ENCODE results near the gene P2RY1. TPM values are rescaled to one million over a fixed set of nuclear protein-coding genes. Genes with fewer than 3 reads are reported as not detected.

P2RY1 gene
- total RNA-seq, 1 experiment from 2014 or later: 6.3 TPM

- Histone ChIP-seq H3K9ac (ENCODE audit: extremely low read depth, insufficient read length, low read length) (no peak overlapping the region), H3K23me2 (ENCODE audit: insufficient read length, low read depth, low read length, poor library complexity, severe bottlenecking) (no peaks in the 10 kb centered on the region), H3K27me3 (ENCODE audit: insufficient read depth, low read length) (no peaks in the 10 kb centered on the region), H2BK20ac (ENCODE audit: low read depth, low read length, poor library complexity, severe bottlenecking) (no peak overlapping the region), H3K56ac (ENCODE audit: insufficient read length, low read depth, low read length) (no peak overlapping the region), H2BK15ac (ENCODE audit: low read depth, low read length) (no peak overlapping the region), H2BK120ac (ENCODE audit: low read depth, low read length, poor library complexity, severe bottlenecking) (no peak overlapping the region), H4K8ac (replicated peaks; ENCODE audit: insufficient read length, low read depth, low read length) (no peak overlapping the region), H4K91ac (ENCODE audit: insufficient read length, low read depth, low read length) (no peak overlapping the region), H2AFZ (ENCODE audit: low read length) (no peak overlapping the region), H2AK5ac (ENCODE audit: insufficient read length, low read length) (no peak overlapping the region), H4K5ac (ENCODE audit: insufficient read length, low read depth, low read length) (no peak overlapping the region), H3K18ac (ENCODE audit: insufficient read length, low read depth, low read length) (no peak overlapping the region), H3K23ac (ENCODE audit: insufficient read length, low read depth, low read length) (no peak overlapping the region), H3K79me2 (ENCODE audit: insufficient read depth, low read length) (no peaks in the 10 kb centered on the region), H3K4me1 (ENCODE audit: insufficient read depth, low read length) (no peaks in the 10 kb centered on the region), H3K27ac (ENCODE audit: insufficient read length, low read depth, low read length) (no peak overlapping the region), H2BK12ac (ENCODE audit: insufficient read length, low read depth, low read length) (no peak overlapping the region), H3T11ph (ENCODE audit: low read length) (no peak overlapping the region), H4K20me1 (ENCODE audit: control insufficient read depth, insufficient read depth, insufficient read length) (no peaks in the 10 kb centered on the region), H2BK5ac (ENCODE audit: insufficient read length, low read length) (no peak overlapping the region), H3K9me3 (ENCODE audit: control insufficient read depth, low read depth, low read length) (no peaks in the 10 kb centered on the region), H3K14ac (ENCODE audit: insufficient read depth, low read length) (no peak overlapping the region), H3K79me1 (ENCODE audit: insufficient read depth, low read depth, low read length, poor library complexity, severe bottlenecking) (no peaks in the 10 kb centered on the region), H3K4me2 (ENCODE audit: insufficient read depth, insufficient read length, low read length) (no peak overlapping the region), H3K4ac (ENCODE audit: low read depth, low read length) (no peak overlapping the region)
- H3K4me3 Mint-ChIP-seq: no peak overlapping the region
- no peak for DNase-seq
- WGBS (ENCODE audit: extremely low coverage, insufficient read length, low lambda C conversion rate): no CpG with 5 or more reads among the region's 1 CpG
- H3K36me3 Mint-ChIP-seq (ENCODE audit: insufficient read depth in 1 of 3, low read depth in 3 of 3): peaks cover under 1% of the 10 kb centered on the region in 3 experiments; a peak in 4 of 7 replicates
- H3K4me1 Mint-ChIP-seq: no peaks in the 10 kb centered on the region
- H3K27me3 Mint-ChIP-seq (ENCODE audit: low read depth): no peaks in the 10 kb centered on the region
- no peak for TF ChIP-seq CTCF (conservative IDR thresholded peaks at IDR 0.05)
- no peak overlapping the region for H3K27ac Mint-ChIP-seq
- peaks cover under 1 to 5% of the 10 kb centered on the region in 2 experiments for H3K9me3 Mint-ChIP-seq
These were observed 22.2 kb downstream of the P2RY1 start for GRCh38 chr3:152857082-152857481.
